Inferior parietal cortex (tissue), 1 donor: ENCODE data around the gene METTL22.

Source experiments
- DNase-seq: peaks from one replicate; pipeline ENCODE4 v3.0.0-alpha.2; 2016; ENCODE audit errors: extremely low spot score

Gene METTL22

GRCh38 chr16:8668113-8668512 lies 46.6 kb downstream of the METTL22 start:
- no peak for DNase-seq

GRCh38 chr16:8669481-8669880 lies 48.0 kb downstream of the METTL22 start:
- DNase-seq: no peak

- no peak for DNase-seq
Observed at GRCh38 chr16:8670014-8670560, 48.6 kb downstream of the METTL22 start.

GRCh38 chr16:8673611-8674412 lies 52.3 kb downstream of the METTL22 start:
- peak; percentile 9 for DNase-seq

GRCh38 chr16:8674413-8675022 lies 53.0 kb downstream of the METTL22 start, which contains the start of gene ABAT:
Gene ABAT, plus strand, starts transcription at chr16:8674617. Its CDS starts 61,123 bp downstream, at chr16:8735740.
- DNase-seq: peak; percentile 92

- DNase-seq: no peak
Observed at GRCh38 chr16:8675183-8676159, 54.0 kb downstream of the METTL22 start.

GRCh38 chr16:8676160-8676547 lies 54.7 kb downstream of the METTL22 start:
- no peak for DNase-seq

GRCh38 chr16:8676737-8677375 lies 55.4 kb downstream of the METTL22 start:
- DNase-seq: no peak

GRCh38 chr16:8677481-8677880 lies 56.0 kb downstream of the METTL22 start:
- no peak for DNase-seq

GRCh38 chr16:8678068-8678927 lies 56.8 kb downstream of the METTL22 start:
- no peak for DNase-seq

GRCh38 chr16:8679151-8679550 lies 57.7 kb downstream of the METTL22 start:
- no peak for DNase-seq

- DNase-seq: no peak
Observed at GRCh38 chr16:8682551-8683259, 61.2 kb downstream of the METTL22 start.

- no peak for DNase-seq
Observed at GRCh38 chr16:8683640-8684039, 62.1 kb downstream of the METTL22 start.

- no peak for DNase-seq
Observed at GRCh38 chr16:8685617-8686016, 64.1 kb downstream of the METTL22 start.

- DNase-seq: peak; percentile 47
Observed at GRCh38 chr16:8686031-8686621, 64.6 kb downstream of the METTL22 start.

GRCh38 chr16:8686879-8687278 lies 65.4 kb downstream of the METTL22 start:
- no peak for DNase-seq

GRCh38 chr16:8689686-8690085 lies 68.2 kb downstream of the METTL22 start:
- DNase-seq: no peak

GRCh38 chr16:8691728-8692127 lies 70.2 kb downstream of the METTL22 start:
- DNase-seq: no peak
